ENCODE data around the gene MARK4.

Gene MARK4

DNA sequence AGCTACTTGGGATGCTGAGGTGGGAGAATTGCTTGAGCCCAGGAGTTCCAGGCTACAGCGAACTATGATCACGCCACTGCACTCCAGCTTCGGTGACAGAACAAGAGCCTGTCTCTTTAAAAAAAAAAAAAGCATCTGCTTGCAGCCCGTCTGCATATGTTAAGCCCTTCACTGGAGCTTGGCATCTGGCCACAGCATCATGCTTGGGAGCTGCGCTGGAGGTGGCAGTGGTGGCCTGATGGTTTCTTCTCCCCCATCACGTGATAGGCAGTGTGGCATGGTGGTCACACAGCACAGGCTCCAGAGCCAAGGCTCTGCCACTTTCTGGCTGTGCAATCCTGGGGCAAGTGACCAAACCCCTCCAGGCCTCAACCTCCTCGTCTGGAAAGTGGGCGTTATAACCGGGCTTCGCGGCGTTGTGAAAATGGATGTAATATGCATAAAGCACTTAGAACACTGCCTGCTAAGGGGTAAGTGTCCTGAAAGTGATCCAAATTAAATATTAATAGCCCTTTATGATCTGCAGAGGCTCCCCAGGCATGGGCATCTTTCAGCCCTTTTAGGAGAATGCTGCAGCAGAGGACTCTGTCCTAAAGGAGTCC lies 24.4 kb downstream of the MARK4 start:
- DNase-seq = no peak

DNA sequence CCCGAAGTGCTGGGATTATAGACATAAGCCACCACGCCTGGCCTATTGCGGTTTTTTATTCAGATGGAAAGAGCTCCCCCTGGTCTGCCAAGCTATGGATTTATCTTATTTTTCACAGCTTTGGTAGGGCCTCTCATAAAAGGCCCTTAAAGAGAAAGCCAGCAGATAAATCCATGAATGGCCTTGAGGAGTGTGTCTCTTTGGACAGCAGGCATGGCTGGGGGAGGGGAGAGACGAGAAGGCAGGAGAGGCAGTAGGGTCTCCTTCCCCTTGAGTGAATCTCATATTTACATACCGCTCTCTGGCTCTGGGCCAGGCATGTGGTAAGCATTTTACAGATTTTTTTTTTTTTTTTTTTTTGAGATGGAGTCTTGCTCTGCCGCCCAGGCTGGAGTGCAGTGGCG lies 25.2 kb downstream of the MARK4 start:
- DNase-seq = no peak

DNA sequence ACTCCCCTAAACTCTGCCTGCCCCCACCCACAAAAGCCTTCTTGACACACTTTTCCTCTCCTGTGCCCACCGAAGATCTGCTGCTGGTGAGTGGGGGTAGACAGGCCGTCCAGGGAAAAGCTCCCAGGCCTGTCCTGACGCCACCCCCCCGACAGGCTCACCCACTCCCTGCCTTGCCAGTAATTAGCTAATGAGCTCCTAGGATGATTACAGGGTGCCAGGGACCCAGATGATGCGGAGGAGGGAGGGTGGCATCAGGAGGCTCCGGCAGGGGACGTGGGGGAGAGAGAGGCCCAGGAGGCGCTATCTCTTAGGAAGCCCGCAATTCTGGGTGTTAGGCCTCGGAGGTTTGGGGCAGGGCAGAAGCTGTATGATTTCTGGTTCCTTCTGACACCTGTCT lies 27.0 kb downstream of the MARK4 start:
- no peak for DNase-seq

DNA sequence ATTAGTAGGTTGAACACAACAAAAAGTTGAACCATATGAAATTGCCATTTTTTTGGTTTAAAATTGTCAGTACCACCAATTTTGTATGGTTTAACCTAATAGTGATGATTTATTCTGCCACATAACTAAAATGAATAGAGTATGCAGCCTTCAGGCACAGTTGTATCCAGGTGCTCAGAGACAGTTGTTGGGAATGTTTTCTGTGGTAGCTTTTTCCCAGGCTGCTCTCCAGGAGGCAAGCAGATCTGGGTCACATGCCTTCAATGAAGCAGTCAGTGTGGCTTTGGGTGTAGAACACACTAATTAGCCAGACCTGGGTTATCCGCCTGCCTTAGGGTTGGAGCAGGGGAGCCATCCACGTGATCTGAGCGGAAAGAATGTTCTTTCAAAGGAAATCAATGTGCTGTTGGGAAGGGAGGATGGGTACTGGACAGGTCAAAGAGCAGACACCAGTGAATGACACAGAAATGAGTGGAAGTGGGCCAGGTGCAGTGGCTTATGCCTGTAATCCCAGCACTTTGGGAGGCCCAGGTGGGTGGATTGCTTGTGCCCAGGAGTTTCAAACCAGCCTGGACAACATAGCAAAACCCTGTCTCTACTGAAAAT lies 28.6 kb downstream of the MARK4 start:
- no peak for DNase-seq

DNA sequence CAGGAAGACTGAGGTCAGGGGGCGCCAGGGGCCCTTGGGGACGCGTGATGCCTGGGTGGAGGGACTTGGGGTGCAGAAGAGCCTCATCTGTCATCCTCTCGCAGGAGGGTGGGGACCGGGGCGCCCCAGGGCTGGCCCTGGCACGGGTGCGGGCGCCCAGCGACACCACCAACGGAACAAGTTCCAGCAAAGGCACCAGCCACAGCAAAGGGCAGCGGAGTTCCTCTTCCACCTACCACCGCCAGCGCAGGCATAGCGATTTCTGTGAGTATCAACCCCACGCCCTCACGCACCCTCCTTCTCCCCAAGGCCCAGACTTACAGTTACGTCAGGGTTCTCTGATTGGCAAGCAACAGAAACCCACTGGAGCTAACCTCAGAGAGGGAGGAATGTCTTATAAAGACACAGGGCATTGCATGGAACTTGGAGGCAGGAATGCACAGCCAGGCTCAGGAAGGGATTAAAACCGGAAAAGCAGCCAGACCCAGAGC lies 29.4 kb downstream of the MARK4 start:
- DNase-seq = no peak

DNA sequence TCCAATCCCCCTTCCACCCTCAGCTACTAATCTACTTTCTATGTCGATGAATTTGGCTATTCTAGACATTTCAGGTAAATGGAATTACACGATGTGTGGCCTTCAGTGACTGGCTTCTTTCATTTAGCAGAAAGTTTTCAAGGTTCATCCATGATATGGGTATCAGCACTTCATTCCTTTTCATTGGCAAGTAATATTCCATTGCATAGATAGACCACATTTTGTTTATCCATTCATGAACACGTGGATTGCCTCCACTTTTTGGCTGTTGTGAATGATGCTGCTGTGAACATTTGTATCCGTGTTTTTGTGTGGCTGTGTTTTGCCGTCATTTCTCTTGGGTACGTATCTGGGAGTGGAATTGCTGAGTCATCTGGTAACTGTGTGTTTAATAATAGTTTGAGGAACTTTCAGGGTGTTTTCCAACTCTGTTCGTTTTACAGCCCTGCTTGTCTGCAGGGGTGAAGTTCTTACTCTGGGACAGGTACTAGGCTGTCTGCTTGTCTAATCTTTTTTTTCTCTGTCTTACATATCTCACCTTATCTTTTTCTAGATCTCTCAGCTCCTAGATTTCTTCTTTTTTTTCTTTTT lies 32.5 kb downstream of the MARK4 start:
- DNase-seq = no peak

DNA sequence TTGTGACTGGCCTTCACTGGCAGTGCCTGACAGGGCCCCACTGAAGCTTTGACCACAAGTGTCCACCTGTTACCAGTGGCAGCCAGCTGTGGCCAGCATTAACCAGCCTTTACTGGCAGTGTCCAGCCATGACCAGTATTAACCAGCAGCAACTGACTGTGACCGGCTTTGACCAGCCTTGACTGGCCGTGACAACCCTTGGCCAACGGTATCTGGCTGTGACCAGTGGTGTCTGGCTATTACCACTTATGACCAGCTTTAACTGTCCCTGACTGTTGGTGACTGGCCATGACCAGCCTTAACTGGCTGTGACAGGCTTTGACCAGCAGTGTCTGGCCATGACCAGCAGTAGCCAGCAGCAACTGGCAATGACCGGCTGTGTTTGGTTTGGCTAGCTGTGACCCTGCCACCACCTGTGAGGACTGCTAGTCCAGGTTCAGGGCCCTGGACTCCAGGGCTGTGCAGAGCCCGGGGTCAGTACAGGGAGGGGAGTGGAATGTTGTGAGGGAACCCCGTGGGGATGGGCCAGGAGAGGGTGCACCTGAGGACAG lies 39.4 kb downstream of the MARK4 start:
- no peak for DNase-seq

DNA sequence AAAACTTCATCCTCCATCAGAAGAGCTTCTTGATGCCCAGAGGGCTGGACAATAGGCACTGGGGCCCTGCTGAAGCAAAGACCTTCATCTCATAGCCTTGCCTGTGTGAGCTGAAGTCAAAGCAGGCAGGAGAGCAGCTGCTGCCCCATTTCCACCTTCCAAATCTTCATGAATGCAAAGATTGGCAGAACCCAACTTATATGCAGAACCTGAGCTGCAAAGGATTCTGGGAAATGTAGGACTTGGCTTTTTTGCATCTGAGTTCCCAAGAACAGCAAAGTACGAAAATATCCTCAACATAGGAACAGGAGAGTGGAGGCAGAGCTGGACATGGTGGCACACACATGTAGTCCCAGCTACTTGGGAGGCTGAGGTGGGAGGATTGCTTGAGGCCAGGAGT lies 40.8 kb downstream of the MARK4 start:
- DNase-seq = no peak

DNA sequence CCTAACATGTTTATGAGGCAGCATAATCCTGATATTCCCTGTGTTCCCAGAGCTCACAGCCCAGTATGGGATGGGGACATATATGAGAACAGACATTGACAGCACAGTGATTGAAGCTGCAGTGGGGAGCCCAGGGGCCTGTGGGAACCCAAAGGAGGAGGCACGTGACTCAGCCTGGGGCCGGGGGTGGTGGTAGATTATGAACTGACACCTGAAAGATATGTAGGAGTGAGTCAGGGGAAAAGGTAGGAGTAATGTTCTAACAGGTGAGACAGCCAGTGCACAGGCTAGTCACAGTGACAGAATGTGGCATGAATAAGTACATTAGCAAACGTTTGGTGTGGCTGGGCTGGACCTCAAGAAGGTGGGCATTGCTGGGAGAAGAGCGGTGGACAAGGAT lies 42.6 kb downstream of the MARK4 start:
- peak; percentile 22 for DNase-seq

DNA sequence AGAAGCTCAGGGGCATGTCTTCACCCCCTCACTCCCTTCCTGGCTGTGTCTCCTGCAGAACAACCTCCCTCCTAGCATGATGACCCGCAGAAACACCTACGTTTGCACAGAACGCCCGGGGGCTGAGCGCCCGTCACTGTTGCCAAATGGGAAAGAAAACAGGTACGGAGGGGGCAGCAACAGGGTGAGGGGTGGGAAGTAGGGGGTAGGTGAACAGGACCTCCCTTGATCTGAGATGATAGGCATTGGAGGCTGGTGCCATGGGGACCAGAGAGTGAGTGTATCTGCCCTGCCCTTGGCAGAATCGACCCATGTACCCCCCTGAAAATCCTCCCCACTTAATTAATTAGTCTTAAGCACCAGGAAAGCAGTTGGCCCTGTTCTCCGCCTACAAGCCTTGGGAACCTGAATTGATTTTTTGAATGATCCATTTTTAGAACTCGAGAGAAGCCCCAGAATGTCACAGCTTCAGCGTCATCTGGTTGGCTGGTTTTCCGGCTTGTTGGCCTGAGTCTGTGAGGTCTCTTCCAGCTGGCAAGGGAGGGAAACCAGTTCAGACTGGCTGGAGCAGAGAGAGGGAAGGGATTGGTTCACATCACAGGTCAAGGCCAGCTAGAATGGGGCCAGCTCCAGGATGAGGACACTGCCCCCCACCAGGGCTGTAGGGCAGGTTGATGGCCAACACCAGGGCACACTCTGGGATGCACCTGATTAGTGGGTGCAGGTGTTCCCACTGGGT lies 43.4 kb downstream of the MARK4 start:
- DNase-seq = no peak

DNA sequence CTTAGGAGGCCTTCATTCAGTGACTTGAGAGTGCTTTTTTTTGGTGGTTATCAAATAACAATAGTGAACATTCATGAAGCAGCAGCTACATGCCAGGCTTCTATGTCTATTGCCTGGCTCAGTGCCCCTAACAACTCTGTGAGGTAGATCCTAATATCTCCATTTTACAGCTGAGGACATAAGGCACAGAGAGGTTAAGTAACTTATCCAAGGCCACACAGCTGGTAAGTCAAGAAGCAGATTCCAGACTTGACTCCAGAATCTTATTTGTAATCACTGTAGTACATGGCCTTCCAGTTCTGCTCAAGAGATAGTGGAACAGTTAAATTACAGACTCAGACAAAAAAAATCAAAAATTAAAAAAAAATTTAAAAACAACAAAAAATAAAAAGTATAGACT lies 44.8 kb downstream of the MARK4 start:
- DNase-seq = no peak

DNA sequence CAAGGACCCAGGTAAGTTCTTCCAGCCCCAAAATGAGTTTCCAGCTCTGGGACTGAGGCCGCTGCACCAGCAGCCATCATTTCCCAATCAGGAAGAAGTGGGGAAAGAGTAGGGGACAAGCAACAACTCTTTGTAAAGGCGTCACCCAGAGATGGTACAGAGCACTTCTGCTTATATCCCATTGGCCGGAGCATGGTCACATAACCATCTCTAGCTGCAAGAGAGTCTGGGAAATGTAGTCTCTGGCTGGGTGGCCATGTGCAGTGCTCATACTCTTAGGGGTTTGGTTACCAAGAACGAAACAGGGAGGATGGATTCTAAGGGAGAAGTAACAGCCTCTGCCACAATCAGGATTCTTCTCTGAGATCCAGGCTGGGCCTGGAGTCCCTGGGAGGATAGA lies 45.3 kb downstream of the MARK4 start:
- DNase-seq = no peak

DNA sequence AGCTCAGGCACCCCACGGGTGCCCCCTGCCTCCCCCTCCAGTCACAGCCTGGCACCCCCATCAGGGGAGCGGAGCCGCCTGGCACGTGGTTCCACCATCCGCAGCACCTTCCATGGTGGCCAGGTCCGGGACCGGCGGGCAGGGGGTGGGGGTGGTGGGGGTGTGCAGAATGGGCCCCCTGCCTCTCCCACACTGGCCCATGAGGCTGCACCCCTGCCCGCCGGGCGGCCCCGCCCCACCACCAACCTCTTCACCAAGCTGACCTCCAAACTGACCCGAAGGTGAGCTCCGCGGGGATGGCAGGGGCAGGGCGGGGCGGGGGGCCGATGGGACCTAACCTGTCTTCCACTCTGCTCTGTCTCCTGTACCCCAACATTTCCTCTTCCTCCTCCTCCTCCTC lies 46.6 kb downstream of the MARK4 start:
- DNase-seq = no peak

DNA sequence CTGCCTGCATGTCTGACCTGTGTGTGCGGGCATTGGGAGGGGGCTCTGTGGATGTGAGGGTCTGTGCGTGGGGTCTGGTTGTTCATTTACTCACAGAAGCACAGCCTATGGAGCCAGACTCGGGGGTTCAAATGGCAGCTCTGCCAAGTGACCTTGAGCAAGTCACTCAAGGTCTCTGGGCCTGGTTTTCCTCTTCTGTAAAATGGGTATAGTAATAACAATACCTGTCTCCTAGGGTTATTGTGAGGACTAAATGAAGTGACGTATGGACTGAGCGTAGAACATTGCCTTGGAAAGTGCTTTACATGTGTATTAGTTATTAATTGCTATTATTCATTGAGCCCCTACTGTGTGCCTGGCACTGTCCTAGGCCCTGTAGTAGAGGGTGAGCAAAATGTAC lies 47.2 kb downstream of the MARK4 start:
- no peak for DNase-seq

DNA sequence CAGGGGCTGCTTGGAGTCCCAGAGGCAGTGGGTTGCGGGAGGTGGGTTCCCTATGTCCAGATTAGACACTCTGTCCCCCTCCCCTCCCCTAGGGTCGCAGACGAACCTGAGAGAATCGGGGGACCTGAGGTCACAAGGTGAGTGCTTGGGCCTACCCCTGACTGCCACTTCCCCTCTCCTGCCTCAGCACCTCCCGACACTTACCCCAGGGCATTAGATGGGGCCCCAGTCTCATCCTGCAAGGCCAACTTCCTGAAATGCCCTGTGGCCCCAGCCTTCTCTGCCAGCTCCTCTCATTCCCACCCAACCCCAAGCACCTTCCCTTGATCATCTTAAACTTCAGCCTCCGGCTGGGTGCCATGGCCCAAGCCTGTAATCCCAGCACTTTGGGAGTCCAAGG lies 48.6 kb downstream of the MARK4 start:
- DNase-seq = no peak

DNA sequence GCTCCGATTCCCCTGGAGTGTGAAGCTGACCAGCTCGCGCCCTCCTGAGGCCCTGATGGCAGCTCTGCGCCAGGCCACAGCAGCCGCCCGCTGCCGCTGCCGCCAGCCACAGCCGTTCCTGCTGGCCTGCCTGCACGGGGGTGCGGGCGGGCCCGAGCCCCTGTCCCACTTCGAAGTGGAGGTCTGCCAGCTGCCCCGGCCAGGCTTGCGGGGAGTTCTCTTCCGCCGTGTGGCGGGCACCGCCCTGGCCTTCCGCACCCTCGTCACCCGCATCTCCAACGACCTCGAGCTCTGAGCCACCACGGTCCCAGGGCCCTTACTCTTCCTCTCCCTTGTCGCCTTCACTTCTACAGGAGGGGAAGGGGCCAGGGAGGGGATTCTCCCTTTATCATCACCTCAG lies 51.3 kb downstream of the MARK4 start:
- no peak for DNase-seq

DNA sequence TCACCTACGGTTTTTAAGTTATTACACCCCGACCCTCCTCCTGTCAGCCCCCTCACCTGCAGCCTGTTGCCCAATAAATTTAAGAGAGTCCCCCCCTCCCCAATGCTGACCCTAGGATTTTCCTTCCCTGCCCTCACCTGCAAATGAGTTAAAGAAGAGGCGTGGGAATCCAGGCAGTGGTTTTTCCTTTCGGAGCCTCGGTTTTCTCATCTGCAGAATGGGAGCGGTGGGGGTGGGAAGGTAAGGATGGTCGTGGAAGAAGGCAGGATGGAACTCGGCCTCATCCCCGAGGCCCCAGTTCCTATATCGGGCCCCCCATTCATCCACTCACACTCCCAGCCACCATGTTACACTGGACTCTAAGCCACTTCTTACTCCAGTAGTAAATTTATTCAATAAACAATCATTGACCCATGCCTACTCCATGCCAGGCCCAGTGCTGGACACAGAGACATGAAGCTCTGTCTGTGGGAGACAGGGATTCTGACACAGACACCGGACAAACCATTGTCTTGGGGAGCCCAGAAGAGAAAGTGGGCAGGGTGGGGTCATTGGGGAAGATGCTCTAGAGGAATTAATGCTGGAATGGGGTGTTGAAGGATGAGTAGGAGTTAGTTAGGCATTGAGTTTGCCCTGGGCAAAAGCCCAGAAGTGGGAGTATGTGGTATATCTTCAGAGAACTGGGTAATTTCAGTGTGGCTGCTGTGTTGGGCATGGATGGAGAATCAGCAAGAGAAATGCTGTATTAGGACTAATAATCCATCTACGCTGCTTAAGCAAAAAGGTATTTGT lies 52.4 kb downstream of the MARK4 start:
- DNase-seq = no peak

DNA sequence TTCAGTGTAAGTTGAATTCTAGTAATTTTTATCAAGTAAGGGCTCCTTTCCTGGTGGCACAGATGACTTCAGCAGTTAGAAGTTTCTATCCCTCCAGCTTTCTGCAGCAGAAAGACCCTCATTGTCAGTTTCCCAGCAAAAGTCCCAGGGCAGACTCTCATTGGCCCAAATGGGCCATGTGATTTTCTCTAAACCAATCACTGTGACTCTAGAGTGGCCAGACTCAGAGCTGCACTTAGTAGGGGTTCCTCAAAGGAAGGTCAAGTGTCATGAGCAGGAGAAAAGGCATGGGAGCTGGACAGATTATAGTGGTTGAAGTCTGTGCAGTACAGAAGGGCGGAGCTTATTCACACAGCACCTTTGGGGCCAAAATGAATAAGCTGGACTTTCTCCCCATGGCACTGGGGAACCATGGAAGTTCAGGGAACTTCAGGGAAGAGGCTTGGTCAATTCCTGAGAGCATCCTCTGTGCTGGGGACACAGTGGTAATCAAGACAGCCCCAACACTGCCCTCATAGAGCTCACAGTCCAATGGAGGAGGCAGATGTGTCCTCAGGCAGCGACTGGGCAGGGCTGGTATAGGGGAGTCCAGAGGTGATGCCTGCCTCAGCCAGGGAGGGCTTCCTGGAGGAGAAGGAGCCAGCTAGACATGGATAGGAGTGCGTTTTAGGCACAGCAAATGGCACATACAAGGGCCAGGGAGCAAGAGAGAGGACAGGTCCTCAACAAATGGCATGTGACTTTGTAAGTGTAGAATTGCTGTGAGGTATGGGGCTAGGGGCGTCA lies 53.3 kb downstream of the MARK4 start:
- no peak for DNase-seq

DNA sequence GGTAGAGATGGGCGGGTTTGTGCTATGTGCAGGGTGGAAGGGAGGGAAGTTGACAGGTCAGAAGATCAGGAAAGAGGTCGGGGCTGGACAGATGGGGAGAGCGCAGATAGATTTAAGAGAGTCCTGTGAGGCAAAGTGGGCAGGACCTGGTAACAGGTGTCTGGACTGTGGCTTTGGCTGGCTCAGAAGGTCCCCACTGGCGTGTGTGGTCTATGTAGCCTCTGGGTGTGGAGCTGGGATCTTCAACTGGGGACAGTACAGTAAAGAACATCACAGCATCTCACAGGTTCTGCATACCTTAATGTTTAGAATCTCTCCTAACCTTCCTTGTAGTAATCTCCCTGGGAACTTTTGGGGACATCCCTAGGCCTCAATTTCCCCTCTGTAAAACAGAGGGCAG lies 53.9 kb downstream of the MARK4 start:
- no peak for DNase-seq

DNA sequence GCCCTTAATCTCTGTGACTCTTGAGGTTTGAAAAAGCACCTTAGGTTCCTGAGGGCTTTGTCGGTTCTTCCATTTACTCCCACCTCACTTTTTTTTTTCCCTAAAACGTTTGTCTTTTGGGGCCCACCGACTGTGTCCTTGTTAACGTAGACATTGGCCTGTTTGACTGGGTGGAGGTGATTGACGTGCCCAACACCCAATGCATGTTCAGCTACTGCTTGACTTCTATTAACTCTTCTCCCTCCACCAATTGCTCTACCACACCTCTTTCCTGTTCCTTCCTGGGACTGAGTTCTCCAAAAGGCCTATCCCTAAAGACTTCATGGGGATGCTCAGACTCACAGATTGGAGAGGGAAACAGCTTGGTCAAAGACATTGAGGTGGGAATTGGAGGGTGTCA lies 54.4 kb downstream of the MARK4 start:
- DNase-seq = no peak

DNA sequence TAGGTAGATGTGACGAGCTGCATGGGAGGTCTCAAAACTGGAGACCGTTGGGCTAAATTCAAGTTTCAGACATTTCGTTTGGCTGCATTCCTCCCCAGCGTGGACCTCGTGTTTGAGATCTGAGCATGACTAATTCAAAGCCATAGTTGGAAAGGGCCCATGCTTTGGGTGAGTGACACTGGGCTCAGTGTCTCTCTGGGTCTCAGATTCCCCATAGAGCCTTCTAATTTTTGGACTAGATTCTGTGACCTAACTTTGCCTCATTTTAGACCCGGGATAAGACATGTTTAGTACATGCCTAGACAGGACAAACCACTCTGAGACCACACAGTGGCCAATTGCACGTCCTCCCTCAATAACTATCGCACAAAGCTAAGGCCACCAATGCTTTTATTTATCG lies 55.0 kb downstream of the MARK4 start:
- no peak for DNase-seq

DNA sequence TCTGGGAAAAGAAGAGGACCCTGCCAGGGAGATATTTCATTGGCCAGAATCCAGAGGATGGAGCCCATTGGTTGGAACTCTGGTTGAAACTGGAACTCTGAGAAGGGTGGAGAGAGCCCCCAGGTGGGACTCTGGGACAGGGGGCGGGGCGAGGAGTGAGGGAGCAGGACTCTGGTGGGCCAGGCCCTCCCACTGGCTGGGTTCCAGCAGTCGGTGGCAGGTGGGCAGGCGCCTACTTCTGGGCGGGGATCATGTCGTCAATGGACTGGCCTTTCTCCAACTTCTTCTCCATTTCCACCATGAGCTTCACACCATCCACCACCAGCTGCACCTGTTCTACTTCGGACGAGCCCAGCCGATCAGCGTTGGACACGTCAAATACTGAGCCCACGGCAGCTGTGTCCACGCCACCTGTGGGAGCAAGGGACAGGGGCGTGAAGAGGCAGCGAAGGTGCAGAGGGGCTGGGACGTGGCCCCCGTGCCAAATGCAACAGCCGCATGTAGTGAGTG lies 55.5 kb downstream of the MARK4 start:
- no peak for DNase-seq
